Uterus (tissue), 4 donors: Measurements from ENCODE around the gene SF1. TPM values are rescaled to one million over a fixed set of nuclear protein-coding genes. Genes with fewer than 3 reads are reported as not detected.
A peak's percentile ranks its signal among the peaks of the same experiment; 100 is the strongest.

Experiments
- DNase-seq, 2 donors: peaks; one replicate each; pipeline ENCODE4 v3.0.0-alpha.2; 2019 to 2020
- H3K27ac ChIP-seq, 2 donors: fragments of 200-600 bp; sonication (generic); 1 replicate in 1 of 2; 2 replicates in 1 of 2; pipeline ENCODE4 v1.5.1; 2016 to 2018
- H3K27me3 ChIP-seq, 2 donors: fragments of 200-600 bp; sonication (generic); one replicate each; pipeline ENCODE4 v1.5.1; 2018 to 2019; ENCODE audit warnings: control low read depth in 1 of 2
- H3K36me3 ChIP-seq, 2 donors: fragments of 200-600 bp; sonication (generic); one replicate each; pipeline ENCODE4 v1.5.1; 2019; ENCODE audit warnings: control low read depth in 1 of 2
- H3K4me1 ChIP-seq, 2 donors: fragments of 200-600 bp; sonication (generic); one replicate each; pipeline ENCODE4 v1.5.1; 2018 to 2019; ENCODE audit warnings: control low read depth in 1 of 2
- H3K4me3 ChIP-seq, 2 donors: fragments of 200-600 bp; sonication (generic); 1 replicate in 1 of 2; 2 replicates in 1 of 2; pipeline ENCODE4 v1.5.1; 2018 to 2019; ENCODE audit warnings: mild to moderate bottlenecking in 1 of 2
- H3K9me3 ChIP-seq, 2 donors: fragments of 200-600 bp; sonication (generic); one replicate each; pipeline ENCODE4 v1.5.1; 2019; ENCODE audit warnings: control low read depth in 1 of 2
- POLR2A ChIP-seq, 2 donors: fragments of 450-650 bp; IDR thresholded peaks; one replicate each; pipeline ENCODE4 v1.6.1; 2016; ENCODE audit warnings: antibody characterized with exemption in 2 of 2, mild to moderate bottlenecking in 1 of 2, moderate library complexity in 1 of 2
- intact Hi-C: fragments of 100-400 bp; cut with DNase I; formaldehyde crosslinking; loops from one replicate; pipeline ENCODE4 v1.15.1; 2023; ENCODE audit warnings: low total_unique reads
- total RNA-seq, 4 donors: library from RNA; depleted of rRNA in 3 of 4; stranded (reverse); fragments of >200 nt in 3 of 4; gene quantifications; one replicate each; pipeline versions ENCODE4 v1.1.0 to v1.2.4, GENCODE V29; 2014 to 2023
- TF ChIP-seq, protein P1 (sequence below), 4 experiments: fragments of 200-600 bp in 2 of 4; fragments of 450-650 bp in 2 of 4; sonication (generic) in 2 of 4; IDR thresholded peaks; one replicate each; pipeline ENCODE4 v1.5.1; 2016 to 2019; ENCODE audit warnings: antibody characterized with exemption in 4 of 4, mild to moderate bottlenecking in 2 of 4, moderate library complexity in 1 of 4
- donor health status: DM: yes; HTN: yes; CAD: no.

Gene SF1
- total RNA-seq, 4 donors from 2014 or later, result 62.0 to 374 (median 219) TPM

GRCh38 chr11:64764753-64765152, 13.6 kb downstream of the SF1 start:
- no peak for DNase-seq
- intact Hi-C loops, result no loop called here
- Histone ChIP-seq H3K27me3 (no peaks in the 10 kb centered on the region), H3K27ac (no peak overlapping the region), H3K9me3 (no peaks in the 10 kb centered on the region), H3K36me3 (no peaks in the 10 kb centered on the region), H3K4me3 (no peak overlapping the region), H3K4me1 (peaks cover 9 to 16% of the 10 kb centered on the region in 2 donors)
- TF ChIP-seq, protein P1, sequence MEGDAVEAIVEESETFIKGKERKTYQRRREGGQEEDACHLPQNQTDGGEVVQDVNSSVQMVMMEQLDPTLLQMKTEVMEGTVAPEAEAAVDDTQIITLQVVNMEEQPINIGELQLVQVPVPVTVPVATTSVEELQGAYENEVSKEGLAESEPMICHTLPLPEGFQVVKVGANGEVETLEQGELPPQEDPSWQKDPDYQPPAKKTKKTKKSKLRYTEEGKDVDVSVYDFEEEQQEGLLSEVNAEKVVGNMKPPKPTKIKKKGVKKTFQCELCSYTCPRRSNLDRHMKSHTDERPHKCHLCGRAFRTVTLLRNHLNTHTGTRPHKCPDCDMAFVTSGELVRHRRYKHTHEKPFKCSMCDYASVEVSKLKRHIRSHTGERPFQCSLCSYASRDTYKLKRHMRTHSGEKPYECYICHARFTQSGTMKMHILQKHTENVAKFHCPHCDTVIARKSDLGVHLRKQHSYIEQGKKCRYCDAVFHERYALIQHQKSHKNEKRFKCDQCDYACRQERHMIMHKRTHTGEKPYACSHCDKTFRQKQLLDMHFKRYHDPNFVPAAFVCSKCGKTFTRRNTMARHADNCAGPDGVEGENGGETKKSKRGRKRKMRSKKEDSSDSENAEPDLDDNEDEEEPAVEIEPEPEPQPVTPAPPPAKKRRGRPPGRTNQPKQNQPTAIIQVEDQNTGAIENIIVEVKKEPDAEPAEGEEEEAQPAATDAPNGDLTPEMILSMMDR (IDR thresholded peaks at IDR 0.05), result no peak
- TF ChIP-seq POLR2A (IDR thresholded peaks at IDR 0.05), result no peak

DNA sequence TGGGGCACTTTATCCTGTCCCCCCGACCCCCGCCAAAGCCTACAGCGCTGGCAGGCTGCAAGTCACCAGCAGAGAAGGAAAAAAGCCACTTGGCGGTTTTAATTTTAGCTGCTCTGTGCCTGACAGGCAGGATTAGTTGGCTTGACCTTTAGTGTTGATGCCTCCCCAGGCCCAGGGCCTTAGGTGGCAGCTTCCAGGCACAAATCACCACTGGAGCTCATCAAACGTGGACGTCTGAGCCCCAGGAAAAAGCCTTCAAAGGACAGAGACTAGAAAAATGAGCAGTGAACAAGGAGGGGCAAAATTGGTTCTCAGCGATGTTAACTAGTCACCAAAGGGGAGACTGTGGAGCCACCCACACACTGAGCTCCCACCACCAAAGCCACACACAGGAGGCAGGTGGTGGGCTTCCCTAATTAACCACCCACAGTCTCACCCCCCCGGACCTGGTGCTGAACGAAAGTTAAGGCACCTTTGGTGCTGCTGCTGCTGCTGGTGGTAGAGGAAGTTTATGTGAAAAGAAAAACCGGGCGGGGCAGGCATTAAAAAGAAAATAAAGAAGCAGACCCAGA, 14.2 kb downstream of the SF1 start:
- Histone ChIP-seq H3K36me3 (no peaks in the 10 kb centered on the region), H3K27me3 (no peaks in the 10 kb centered on the region), H3K9me3 (no peaks in the 10 kb centered on the region), H3K4me3 (no peak overlapping the region), H3K4me1 (peaks cover 9 to 16% of the 10 kb centered on the region in 2 donors), H3K27ac (peak overlapping the region; percentile 33 to 37)
- no peak for DNase-seq
- TF ChIP-seq POLR2A (IDR thresholded peaks at IDR 0.05), result no peak
- TF ChIP-seq, protein P1 (IDR thresholded peaks at IDR 0.05), result no peak
- intact Hi-C loops, result no loop called here

GRCh38 chr11:64763526-64764039, 14.8 kb downstream of the SF1 start:
- no peaks in the 10 kb centered on the region for H3K27me3 ChIP-seq
- peak overlapping the region; percentile 33 to 55 for H3K27ac ChIP-seq
- H3K4me3 ChIP-seq, result no peak overlapping the region
- no peaks in the 10 kb centered on the region for H3K36me3 ChIP-seq
- intact Hi-C loops, result no loop called here
- H3K9me3 ChIP-seq, result no peaks in the 10 kb centered on the region
- peaks cover 9 to 16% of the 10 kb centered on the region in 2 donors for H3K4me1 ChIP-seq
- TF ChIP-seq POLR2A (IDR thresholded peaks at IDR 0.05), result no peak
- TF ChIP-seq, protein P1 (IDR thresholded peaks at IDR 0.05), result no peak
- peak in 1 of 2 donors; percentile 20 for DNase-seq

DNA sequence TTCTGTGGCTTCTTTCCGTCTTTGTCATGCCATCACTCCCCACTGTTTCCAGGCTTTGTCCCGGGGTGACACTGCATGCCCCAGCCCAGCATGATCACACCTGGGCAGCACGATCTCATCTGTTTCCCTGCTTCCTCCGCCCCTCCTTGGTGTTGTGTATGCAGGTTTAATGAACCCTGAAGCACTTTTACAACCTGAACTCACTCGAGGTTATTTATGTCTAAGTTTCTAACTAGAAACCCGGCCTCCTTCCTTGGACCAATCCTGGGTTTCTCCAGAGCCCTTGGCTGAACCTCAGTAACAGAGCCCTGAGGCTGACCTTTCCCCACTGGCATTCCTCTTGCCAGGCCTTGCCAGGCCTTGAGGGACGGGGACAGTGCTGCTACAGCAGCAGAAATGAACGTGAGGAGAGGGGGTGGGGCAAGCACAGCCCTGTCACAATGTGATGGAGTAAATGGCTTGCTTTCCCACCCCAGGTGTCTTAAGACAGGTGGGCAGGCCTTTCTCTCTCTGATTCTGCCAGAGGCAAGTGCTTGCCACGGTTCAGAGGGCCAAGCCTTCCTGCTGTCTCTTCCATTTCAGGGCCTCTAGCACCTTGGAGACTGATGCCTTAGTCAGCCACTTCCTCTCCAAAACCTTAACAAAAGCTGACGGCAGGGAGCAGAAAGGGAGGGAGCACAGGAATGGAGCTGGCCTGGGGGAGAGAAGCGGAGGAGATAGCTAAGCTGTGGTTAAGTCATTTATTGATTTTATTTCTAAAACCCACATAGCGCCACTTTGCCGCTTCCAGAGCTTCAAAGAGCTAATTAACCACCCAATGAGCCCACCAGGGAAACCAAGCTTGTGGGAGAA, 15.4 kb downstream of the SF1 start:
- TF ChIP-seq, protein P1 (IDR thresholded peaks at IDR 0.05), result no peak
- TF ChIP-seq POLR2A (IDR thresholded peaks at IDR 0.05), result no peak
- no peaks in the 10 kb centered on the region for H3K9me3 ChIP-seq
- peak in 1 of 2 donors; percentile 19 for DNase-seq
- no peak overlapping the region for H3K4me3 ChIP-seq
- intact Hi-C loops, result no loop called here
- H3K36me3 ChIP-seq, result no peaks in the 10 kb centered on the region
- H3K27ac ChIP-seq, result peak overlapping the region; percentile 33 to 55
- H3K4me1 ChIP-seq, result peaks cover 9 to 16% of the 10 kb centered on the region in 2 donors
- H3K27me3 ChIP-seq, result no peaks in the 10 kb centered on the region

GRCh38 chr11:64762277-64762673, 16.1 kb downstream of the SF1 start:
- no peak for DNase-seq
- Histone ChIP-seq H3K27me3 (no peaks in the 10 kb centered on the region), H3K4me3 (no peak overlapping the region), H3K9me3 (no peaks in the 10 kb centered on the region), H3K36me3 (no peaks in the 10 kb centered on the region), H3K4me1 (peaks cover 9 to 16% of the 10 kb centered on the region in 2 donors), H3K27ac (peak overlapping the region in 1 of 2 donors; percentile 55)
- intact Hi-C loops, result no loop called here
- TF ChIP-seq POLR2A (IDR thresholded peaks at IDR 0.05), result no peak
- TF ChIP-seq, protein P1 (IDR thresholded peaks at IDR 0.05), result no peak
